Mucosa of rectum (tissue), 2 donors: ENCODE measurements around the gene ARF3.
A peak's percentile ranks its signal among the peaks of the same experiment; 100 is the strongest.
"Not testable (repeated sequence)": the region's sequence is repeated elsewhere in the genome, so short reads cannot be mapped to it uniquely, and the experiment has no call there.

ENCODE experiments used
- H3K27ac ChIP-seq, 2 donors: one replicate each; pipeline ENCODE4 v1.7.0; 2013; ENCODE audit warnings: inconsistent platforms in 2 of 2, low read depth in 2 of 2, low read length in 2 of 2
- H3K27me3 ChIP-seq, 2 donors: one replicate each; pipeline ENCODE4 v1.7.0; 2013; ENCODE audit warnings: low read length in 2 of 2; ENCODE audit not compliant: control insufficient read depth in 2 of 2, insufficient read depth in 2 of 2
- H3K36me3 ChIP-seq, 2 donors: one replicate each; pipeline ENCODE4 v1.7.0; 2013; ENCODE audit warnings: low read length in 2 of 2; ENCODE audit not compliant: control insufficient read depth in 2 of 2, insufficient read depth in 2 of 2
- H3K4me1 ChIP-seq, 2 donors: one replicate each; pipeline ENCODE4 v1.7.0; 2013; ENCODE audit warnings: low read length in 2 of 2, mild to moderate bottlenecking in 1 of 2; ENCODE audit not compliant: control insufficient read depth in 2 of 2, insufficient read depth in 2 of 2
- H3K4me3 ChIP-seq, 2 donors: one replicate each; pipeline ENCODE4 v1.7.0; 2013; ENCODE audit warnings: low read length in 2 of 2
- H3K9ac ChIP-seq, 2 donors: one replicate each; pipeline ENCODE4 v1.7.0; 2013; ENCODE audit warnings: low read length in 2 of 2, low read depth in 1 of 2, mild to moderate bottlenecking in 1 of 2
- H3K9me3 ChIP-seq, 2 donors: one replicate each; pipeline ENCODE4 v1.7.0; 2013; ENCODE audit warnings: low read length in 2 of 2; ENCODE audit not compliant: control insufficient read depth in 2 of 2
- donor health status: healthy.
- donor health status: Normal muscosa, but diverticular disease.

ARF3 gene

GRCh38 chr12:48930475-48930874 is 26.8 kb downstream of the ARF3 start:
- peaks cover 3% of the 10 kb centered on the region in 2 donors for H3K4me1 ChIP-seq
- H3K27me3 ChIP-seq: no peaks in the 10 kb centered on the region
- no peak overlapping the region for H3K4me3 ChIP-seq
- H3K36me3 ChIP-seq: peaks cover 27 to 32% of the 10 kb centered on the region in 2 donors
- no peaks in the 10 kb centered on the region for H3K9me3 ChIP-seq
- no peak overlapping the region for H3K9ac ChIP-seq
- H3K27ac ChIP-seq: no peak overlapping the region

- peaks cover 23 to 27% of the 10 kb centered on the region in 2 donors for H3K36me3 ChIP-seq
- H3K27ac ChIP-seq: no peak overlapping the region
- peaks cover 3 to 4% of the 10 kb centered on the region in 2 donors for H3K4me1 ChIP-seq
- H3K27me3 ChIP-seq: no peaks in the 10 kb centered on the region
- H3K9ac ChIP-seq: no peak overlapping the region
- H3K9me3 ChIP-seq: no peaks in the 10 kb centered on the region
- H3K4me3 ChIP-seq: no peak overlapping the region
Measured at GRCh38 chr12:48929551-48929950, 27.7 kb downstream of the ARF3 start.

DNA sequence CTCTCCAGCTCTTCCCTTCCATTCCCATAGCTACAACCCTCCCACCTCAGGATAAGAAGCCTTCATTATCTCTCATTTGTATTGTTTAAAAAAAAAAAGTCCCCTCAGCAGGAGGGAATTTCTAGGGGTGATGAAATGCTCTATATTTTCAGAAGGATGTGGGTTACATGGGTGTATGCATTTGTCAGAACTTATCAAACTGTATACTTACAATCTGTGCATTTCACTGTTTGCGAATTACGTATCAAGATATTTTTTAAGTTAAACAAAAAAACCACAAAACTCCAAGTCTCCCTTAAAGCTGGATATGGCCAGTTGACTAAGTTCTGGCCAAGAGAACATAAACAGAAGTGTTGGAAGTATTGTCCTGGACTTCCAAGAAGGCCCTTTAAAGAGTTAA is 30.0 kb downstream of the ARF3 start:
- H3K27ac ChIP-seq: no peak overlapping the region
- H3K9ac ChIP-seq: no peak overlapping the region
- peaks cover 15 to 21% of the 10 kb centered on the region in 2 donors for H3K36me3 ChIP-seq
- no peak overlapping the region for H3K4me3 ChIP-seq
- no peaks in the 10 kb centered on the region for H3K9me3 ChIP-seq
- no peaks in the 10 kb centered on the region for H3K27me3 ChIP-seq
- peaks cover 3 to 8% of the 10 kb centered on the region in 2 donors for H3K4me1 ChIP-seq

DNA sequence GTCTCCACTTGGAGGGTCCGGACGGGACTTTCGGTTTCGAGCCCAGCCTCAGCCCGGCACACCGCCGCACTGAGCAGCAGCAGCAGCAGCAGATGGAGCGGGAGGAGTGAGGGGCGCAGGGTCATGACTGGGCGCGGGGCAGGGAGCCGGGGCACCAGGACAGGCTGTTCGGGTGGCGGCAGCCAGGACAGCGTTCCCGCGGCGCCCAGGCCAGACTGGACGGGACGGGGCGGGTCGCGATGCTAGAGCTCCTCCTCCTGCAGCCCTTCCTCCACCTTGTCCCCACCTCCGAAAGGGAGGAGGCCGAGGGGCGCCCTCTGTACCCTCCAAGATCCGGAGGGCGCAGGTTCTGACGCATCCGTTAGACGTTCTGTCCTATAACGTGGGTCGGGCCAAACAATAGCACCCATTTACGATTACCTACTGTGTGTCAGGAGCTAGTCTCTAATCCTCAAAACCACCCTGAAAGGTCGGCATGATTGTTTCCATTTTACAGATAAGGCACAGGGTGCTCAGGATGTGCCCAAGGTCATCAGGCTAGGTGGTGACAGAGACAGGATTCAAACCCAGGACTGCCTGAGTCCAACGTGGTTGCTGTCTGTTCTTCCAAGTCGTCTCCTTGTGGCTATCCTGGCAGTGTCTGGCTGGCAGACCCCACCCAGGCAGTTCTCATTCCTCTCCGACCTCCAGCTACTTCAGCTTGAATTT is 31.8 kb downstream of the ARF3 start, which contains the start of gene FKBP11:
TSS of gene FKBP11 (minus strand) at position 189 of the 708 bp plus-strand sequence. CDS start at position 125, 64 bp downstream.
- Histone ChIP-seq H3K4me1 (peaks cover 3 to 8% of the 10 kb centered on the region in 2 donors), H3K36me3 (peaks cover 11 to 14% of the 10 kb centered on the region in 2 donors), H3K27me3 (no peaks in the 10 kb centered on the region), H3K27ac (peak within 1 kb of the TSS; percentile 52 to 67), H3K4me3 (peak within 1 kb of the TSS; percentile 85 to 89), H3K9ac (peak within 1 kb of the TSS; percentile 70 to 84), H3K9me3 (no peaks in the 10 kb centered on the region)

DNA sequence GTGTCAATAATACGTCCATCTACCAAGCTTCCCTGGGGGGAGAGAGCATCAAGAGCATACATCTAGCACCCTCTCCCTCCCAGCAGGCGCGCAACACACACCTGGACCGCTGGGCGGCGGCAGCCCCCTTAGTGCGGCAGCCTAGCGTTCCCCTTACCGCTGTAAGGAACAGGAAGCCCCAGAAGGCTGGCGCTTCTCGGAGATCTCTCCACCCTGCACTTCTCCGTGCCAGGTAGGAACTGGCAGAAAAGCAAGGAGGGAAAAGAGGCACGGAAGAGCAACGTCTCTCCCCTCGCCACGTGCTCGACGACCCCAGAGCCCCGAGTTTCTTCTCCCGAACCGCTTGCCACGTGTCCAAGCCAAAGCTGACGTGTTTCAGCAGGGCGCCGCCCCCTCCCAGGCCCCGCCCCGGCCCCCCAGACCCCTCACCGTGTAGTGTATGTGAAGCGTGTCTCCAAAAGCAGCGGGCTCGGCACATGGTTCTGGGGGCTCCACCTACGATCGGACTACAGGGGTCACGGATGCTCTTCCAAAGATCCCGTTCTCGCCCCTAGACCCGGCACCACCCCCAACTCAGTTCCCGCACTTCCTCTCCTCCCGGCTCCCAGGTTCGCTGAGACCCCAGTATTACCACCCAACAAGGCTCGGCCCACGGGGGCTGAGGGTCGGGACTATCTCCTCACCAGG is 32.5 kb downstream of the ARF3 start:
- peak overlapping the region; percentile 85 to 89 for H3K4me3 ChIP-seq
- peak overlapping the region; percentile 52 to 67 for H3K27ac ChIP-seq

GRCh38 chr12:48923117-48923516 is 34.2 kb downstream of the ARF3 start:
- Histone ChIP-seq H3K9ac (no peak overlapping the region), H3K36me3 (peaks cover 4 to 6% of the 10 kb centered on the region in 2 donors), H3K4me3 (no peak overlapping the region), H3K4me1 (peaks cover 3 to 8% of the 10 kb centered on the region in 2 donors), H3K27ac (no peak overlapping the region), H3K27me3 (no peaks in the 10 kb centered on the region), H3K9me3 (no peaks in the 10 kb centered on the region)

More for the DNA sequence above, 32.5 kb downstream of the ARF3 start:
- peaks cover 9 to 10% of the 10 kb centered on the region in 2 donors for H3K36me3 ChIP-seq
- peak overlapping the region; percentile 70 to 84 for H3K9ac ChIP-seq
- no peaks in the 10 kb centered on the region for H3K27me3 ChIP-seq
- no peaks in the 10 kb centered on the region for H3K9me3 ChIP-seq
- H3K4me1 ChIP-seq: peaks cover 3 to 8% of the 10 kb centered on the region in 2 donors

- H3K4me1 ChIP-seq: no peaks in the 10 kb centered on the region
- H3K9me3 ChIP-seq: no peaks in the 10 kb centered on the region
- H3K27me3 ChIP-seq: no peaks in the 10 kb centered on the region
- no peak overlapping the region for H3K27ac ChIP-seq
- H3K9ac ChIP-seq: no peak overlapping the region
- H3K36me3 ChIP-seq: peaks cover 2 to 4% of the 10 kb centered on the region in 2 donors
- H3K4me3 ChIP-seq: no peak overlapping the region
Measured at GRCh38 chr12:48917857-48918537, 39.3 kb downstream of the ARF3 start.

- H3K9me3 ChIP-seq: no peaks in the 10 kb centered on the region
- H3K4me1 ChIP-seq: no peaks in the 10 kb centered on the region
- H3K36me3 ChIP-seq: no peaks in the 10 kb centered on the region
- H3K4me3 ChIP-seq: no peak overlapping the region
- no peak overlapping the region for H3K9ac ChIP-seq
- H3K27me3 ChIP-seq: no peaks in the 10 kb centered on the region
- no peak overlapping the region for H3K27ac ChIP-seq
Measured at GRCh38 chr12:48910196-48910595, 47.1 kb downstream of the ARF3 start.

GRCh38 chr12:48909698-48910097 is 47.6 kb downstream of the ARF3 start:
- not testable (repeated sequence) for H3K9ac ChIP-seq, H3K4me3 ChIP-seq, H3K27me3 ChIP-seq, H3K27ac ChIP-seq, H3K36me3 ChIP-seq, H3K4me1 ChIP-seq, H3K9me3 ChIP-seq

DNA sequence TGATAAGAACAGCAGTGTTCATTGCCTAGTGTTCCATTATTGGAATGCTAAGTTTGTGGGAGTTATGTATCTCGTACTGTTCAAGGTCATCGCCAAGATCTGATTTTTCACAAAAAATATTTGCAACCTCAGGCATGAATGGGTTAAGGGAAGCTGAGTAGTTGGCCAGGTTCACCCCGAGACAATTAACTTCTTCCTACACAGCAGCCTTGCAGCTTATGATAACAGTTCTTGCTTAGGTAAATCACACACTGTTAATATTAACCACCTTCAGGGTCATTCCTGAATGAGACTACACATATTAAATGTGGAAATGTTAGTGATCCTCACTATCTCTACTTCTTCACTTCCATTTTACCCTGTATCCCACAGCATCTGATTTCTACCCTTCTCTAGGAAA is 50.0 kb downstream of the ARF3 start:
- no peak overlapping the region for H3K9ac ChIP-seq
- no peaks in the 10 kb centered on the region for H3K27me3 ChIP-seq
- no peaks in the 10 kb centered on the region for H3K9me3 ChIP-seq
- H3K36me3 ChIP-seq: no peaks in the 10 kb centered on the region
- H3K4me1 ChIP-seq: peaks cover 0 to 3% of the 10 kb centered on the region in 2 donors
- H3K4me3 ChIP-seq: no peak overlapping the region
- H3K27ac ChIP-seq: no peak overlapping the region
